Right lobe of liver (tissue), 6 donors: Measurements from ENCODE around the gene MSH4. TPM values are rescaled to one million over a fixed set of nuclear protein-coding genes. Genes with fewer than 3 reads are reported as not detected.
"Not testable (repeated sequence)": the region's sequence is repeated elsewhere in the genome, so short reads cannot be mapped to it uniquely, and the experiment has no call there.

Experiments used
- ATAC-seq, 4 donors: fragments of 200-7000 bp; cut with Tn5 transposase; one replicate each; pipeline ENCODE4 v1.9.1; 2020; ENCODE audit warnings: mild to moderate bottlenecking in 4 of 4, moderate library complexity in 4 of 4
- DNase-seq, 3 donors: peaks; one replicate each; pipeline ENCODE4 v3.0.0-alpha.2; 2020
- H3K27ac ChIP-seq, 3 donors: fragments of 200-600 bp; one replicate each; pipeline ENCODE4 v1.8.0; 2022
- H3K27me3 ChIP-seq, 2 donors: fragments of 200-600 bp; one replicate each; pipeline ENCODE4 v1.8.0; 2022
- H3K36me3 ChIP-seq, 4 donors: fragments of 200-600 bp; sonication (generic) in 1 of 4; one replicate each; pipeline versions ENCODE4 v1.5.1 to v1.8.0; 2017 to 2022; ENCODE audit warnings: control low read depth in 1 of 4
- H3K4me1 ChIP-seq, 4 donors: fragments of 200-600 bp; sonication (generic) in 1 of 4; one replicate each; pipeline versions ENCODE4 v1.5.1 to v1.8.0; 2017 to 2022; ENCODE audit warnings: control low read depth in 1 of 4
- H3K4me3 ChIP-seq, 3 donors: fragments of 200-600 bp; one replicate each; pipeline ENCODE4 v1.8.0; 2022
- H3K9me3 ChIP-seq, 4 donors: fragments of 200-600 bp; sonication (generic) in 1 of 4; one replicate each; pipeline versions ENCODE4 v1.5.1 to v1.8.0; 2017 to 2022; ENCODE audit warnings: control low read depth in 1 of 4
- POLR2A ChIP-seq: fragments of 450-650 bp; IDR thresholded peaks from one replicate; pipeline ENCODE4 v1.6.1; 2017; ENCODE audit warnings: antibody characterized with exemption, mild to moderate bottlenecking
- WGBS: methylation state at CpG from one replicate; pipeline ENCODE4 v1.1.6; 2018; ENCODE audit warnings: low coverage, low lambda C conversion rate; ENCODE audit not compliant: insufficient coverage; ENCODE audit errors: missing lambda C conversion rate; 5-methylcytosine and 5-hydroxymethylcytosine counted together
- intact Hi-C, 2 donors: fragments of 100-400 bp; cut with DNase I; formaldehyde crosslinking; loops; one replicate each; pipeline versions ENCODE4 v1.11.2 to v1.14.1; 2022
- total RNA-seq, 6 experiments: library from RNA; depleted of rRNA in 2 of 6; stranded (reverse); fragments of >200 nt in 2 of 6; fragmentation: NEBNext Ultra II Directional in 3 of 6; extraction: Animal tissue kit (Norgen Biotek cat#: 25700) in 3 of 6; gene quantifications; one replicate each; pipeline versions ENCODE4 v1.1.0 to v1.2.4, GENCODE V29; 2016 to 2023
- TF ChIP-seq, protein P1 (sequence below), 4 donors: fragments of 200-600 bp in 3 of 4; fragments of 450-650 bp in 1 of 4; IDR thresholded peaks; one replicate each; pipeline versions ENCODE4 v1.5.1 to v1.8.0; 2016 to 2022; ENCODE audit warnings: antibody characterized with exemption in 4 of 4, mild to moderate bottlenecking in 2 of 4
- donor health status: DM: no; HTN: yes; CAD: no.
- donor health status: DM: no; HTN: no; CAD: no.
- donor health status: DM: no; HTN: no; CAD: no.
- donor health status: DM: no; HTN: yes; CAD: no.
- donor health status: DM: no; HTN: yes; CAD: no.

MSH4 gene
- total RNA-seq, 6 experiments from 2014 or later = 0.05 to 0.09 (median 0.08) TPM; not detected in 2

DNA sequence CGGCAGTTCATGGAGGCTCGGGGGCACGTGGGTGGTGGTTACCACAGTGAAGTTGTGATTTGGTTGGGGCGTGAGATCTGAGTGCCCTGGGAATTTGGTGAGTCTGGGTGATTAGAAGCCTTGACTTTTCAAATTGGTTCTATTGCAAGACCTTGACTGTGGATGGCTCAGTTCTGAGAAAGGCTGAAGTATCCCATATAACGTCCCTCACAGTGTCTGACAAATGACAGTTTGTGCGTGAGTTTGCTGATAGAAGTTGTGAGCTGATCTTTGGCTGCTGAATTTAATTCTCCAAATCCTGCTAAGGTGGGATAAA, 549 bp downstream of the MSH4 start:
- H3K36me3 ChIP-seq = peaks cover 0 to 44% (median 24%) of the 10 kb centered on the region in 4 donors
- H3K4me3 ChIP-seq = no peak overlapping the region
- ATAC-seq = peak in 1 of 4 donors; percentile 19
- intact Hi-C loops = no loop called here
- 70% methylated on average over 4 of the region's 6 CpGs for WGBS
- no peak for TF ChIP-seq POLR2A
- TF ChIP-seq, protein P1, sequence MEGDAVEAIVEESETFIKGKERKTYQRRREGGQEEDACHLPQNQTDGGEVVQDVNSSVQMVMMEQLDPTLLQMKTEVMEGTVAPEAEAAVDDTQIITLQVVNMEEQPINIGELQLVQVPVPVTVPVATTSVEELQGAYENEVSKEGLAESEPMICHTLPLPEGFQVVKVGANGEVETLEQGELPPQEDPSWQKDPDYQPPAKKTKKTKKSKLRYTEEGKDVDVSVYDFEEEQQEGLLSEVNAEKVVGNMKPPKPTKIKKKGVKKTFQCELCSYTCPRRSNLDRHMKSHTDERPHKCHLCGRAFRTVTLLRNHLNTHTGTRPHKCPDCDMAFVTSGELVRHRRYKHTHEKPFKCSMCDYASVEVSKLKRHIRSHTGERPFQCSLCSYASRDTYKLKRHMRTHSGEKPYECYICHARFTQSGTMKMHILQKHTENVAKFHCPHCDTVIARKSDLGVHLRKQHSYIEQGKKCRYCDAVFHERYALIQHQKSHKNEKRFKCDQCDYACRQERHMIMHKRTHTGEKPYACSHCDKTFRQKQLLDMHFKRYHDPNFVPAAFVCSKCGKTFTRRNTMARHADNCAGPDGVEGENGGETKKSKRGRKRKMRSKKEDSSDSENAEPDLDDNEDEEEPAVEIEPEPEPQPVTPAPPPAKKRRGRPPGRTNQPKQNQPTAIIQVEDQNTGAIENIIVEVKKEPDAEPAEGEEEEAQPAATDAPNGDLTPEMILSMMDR (IDR thresholded peaks at IDR 0.05) = no peak
- no peak for DNase-seq
- no peak overlapping the region for H3K27ac ChIP-seq
- H3K9me3 ChIP-seq = no peaks in the 10 kb centered on the region
- no peaks in the 10 kb centered on the region for H3K27me3 ChIP-seq
- H3K4me1 ChIP-seq = no peaks in the 10 kb centered on the region

GRCh38 chr1:75797606-75798216, 1.0 kb downstream of the MSH4 start:
- ATAC-seq = no peak
- peaks cover 0 to 39% (median 20%) of the 10 kb centered on the region in 4 donors for H3K36me3 ChIP-seq
- TF ChIP-seq, protein P1 (IDR thresholded peaks at IDR 0.05) = no peak
- TF ChIP-seq POLR2A = no peak
- no peaks in the 10 kb centered on the region for H3K27me3 ChIP-seq
- H3K4me3 ChIP-seq = no peak overlapping the region
- H3K27ac ChIP-seq = no peak overlapping the region
- no peaks in the 10 kb centered on the region for H3K9me3 ChIP-seq
- no peak for DNase-seq
- intact Hi-C loops = no loop called here
- 83% methylated on average over 6 of the region's 13 CpGs for WGBS
- no peaks in the 10 kb centered on the region for H3K4me1 ChIP-seq

GRCh38 chr1:75801480-75801879, 4.8 kb downstream of the MSH4 start:
- H3K4me3 ChIP-seq, H3K4me1 ChIP-seq, H3K9me3 ChIP-seq, H3K36me3 ChIP-seq, ATAC-seq, DNase-seq, H3K27me3 ChIP-seq, intact Hi-C loops, H3K27ac ChIP-seq: not testable (repeated sequence)
- WGBS = 100% methylated on average over 1 of the region's 2 CpGs

- Histone ChIP-seq H3K27me3 (no peaks in the 10 kb centered on the region), H3K4me1 (no peaks in the 10 kb centered on the region), H3K27ac (no peak overlapping the region), H3K9me3 (no peaks in the 10 kb centered on the region), H3K4me3 (no peak overlapping the region), H3K36me3 (no peaks in the 10 kb centered on the region)
- WGBS = 86% methylated on average over 4 of the region's 4 CpGs
- intact Hi-C loops = no loop called here
- no peak for DNase-seq
- no peak for ATAC-seq
- no peak for TF ChIP-seq POLR2A
- TF ChIP-seq, protein P1 (IDR thresholded peaks at IDR 0.05) = no peak
These were observed 12.2 kb downstream of the MSH4 start for GRCh38 chr1:75808921-75809320.

GRCh38 chr1:75810113-75810512, 13.4 kb downstream of the MSH4 start:
- H3K36me3 ChIP-seq, H3K9me3 ChIP-seq, H3K27ac ChIP-seq, DNase-seq, H3K27me3 ChIP-seq, H3K4me3 ChIP-seq, H3K4me1 ChIP-seq, intact Hi-C loops: not testable (repeated sequence)
- WGBS = 48% methylated on average over 2 of the region's 3 CpGs
- peak in 1 of 4 donors; percentile 51 for ATAC-seq
